Activated B cell treated with CpG ODN at 0.5 μM for 24 hours (primary cell): ENCODE data around the gene PLOD1. TPM values are rescaled to one million over a fixed set of nuclear protein-coding genes. Genes with fewer than 3 reads are reported as not detected.
A peak's percentile ranks its signal among the peaks of the same experiment; 100 is the strongest.
"Not testable (repeated sequence)": the region's sequence is repeated elsewhere in the genome, so short reads cannot be mapped to it uniquely, and the experiment has no call there.

Experiments
- ATAC-seq: fragments of 200-7000 bp; cut with Tn5 transposase; one replicate; pipeline ENCODE4 v1.10.0; 2021; ENCODE audit warnings: low read depth, mild to moderate bottlenecking, moderate library complexity
- CTCF ChIA-PET: fragments of 350-600 bp; sonication (Branson Sonifier 250); formaldehyde crosslinking; loops from one replicate; lab custom pipeline; 2021; ENCODE audit warnings: antibody characterized with exemption; lab: Charles Lee
- POLR2A ChIA-PET: fragments of 350-600 bp; sonication (Branson Sonifier 250); formaldehyde crosslinking; loops from one replicate; lab custom pipeline; 2021; ENCODE audit warnings: antibody characterized with exemption; lab: Charles Lee
- DNase-seq: peaks from one replicate; pipeline ENCODE4 v3.0.0; 2022
- H3K27ac Mint-ChIP-seq: one replicate; pipeline ENCODE4 v1.8.0; 2020; ENCODE audit warnings: mixed read lengths
- H3K27me3 Mint-ChIP-seq: one replicate; pipeline ENCODE4 v1.8.0; 2021; ENCODE audit warnings: mixed read lengths
- H3K36me3 Mint-ChIP-seq: one replicate; pipeline ENCODE4 v1.8.0; 2021; ENCODE audit warnings: low read depth, mixed read lengths
- H3K4me1 Mint-ChIP-seq: one replicate; pipeline ENCODE4 v1.8.0; 2021; ENCODE audit warnings: mixed read lengths
- H3K4me3 Mint-ChIP-seq: one replicate; pipeline ENCODE4 v1.8.0; 2020; ENCODE audit warnings: mild to moderate bottlenecking, mixed read lengths
- H3K9me3 Mint-ChIP-seq: one replicate; pipeline ENCODE4 v1.8.0; 2020; ENCODE audit warnings: mixed read lengths
- intact Hi-C: fragments of 100-400 bp; cut with micrococcal nuclease; formaldehyde crosslinking; loops from one replicate; pipeline ENCODE4 v1.15.1; 2024
- total RNA-seq: library from RNA; stranded (reverse); gene quantifications from 2 replicates; pipeline ENCODE4 v1.2.3, GENCODE V29; 2022
- TF ChIP-seq, protein P1 (sequence below): fragments of 200-600 bp; IDR thresholded peaks from one replicate; pipeline ENCODE4 v1.8.0; 2022; ENCODE audit warnings: antibody characterized with exemption, mild to moderate bottlenecking

Gene PLOD1
- total RNA-seq, 1 donor from 2014 or later = 15.7 TPM

DNA sequence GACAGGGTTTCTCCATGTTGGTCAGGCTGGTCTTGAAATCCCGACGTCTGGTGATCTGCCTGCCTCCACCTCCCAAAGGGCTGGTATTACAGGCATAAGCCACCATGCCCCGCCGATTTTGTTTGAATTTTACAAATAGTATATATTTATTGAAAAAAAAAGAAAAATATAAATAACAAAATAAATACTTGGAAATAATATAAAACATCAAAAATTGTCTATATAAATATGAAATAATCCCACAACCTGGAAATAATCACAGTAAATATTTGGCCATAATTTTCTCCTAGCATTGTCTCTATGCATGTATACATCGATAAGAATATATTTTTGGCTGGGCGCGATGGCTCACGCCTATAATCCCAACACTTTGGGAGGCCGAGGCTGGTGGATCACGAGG, 2.7 kb upstream of the PLOD1 start:
- CTCF ChIA-PET = no interaction called here
- TF ChIP-seq, protein P1, sequence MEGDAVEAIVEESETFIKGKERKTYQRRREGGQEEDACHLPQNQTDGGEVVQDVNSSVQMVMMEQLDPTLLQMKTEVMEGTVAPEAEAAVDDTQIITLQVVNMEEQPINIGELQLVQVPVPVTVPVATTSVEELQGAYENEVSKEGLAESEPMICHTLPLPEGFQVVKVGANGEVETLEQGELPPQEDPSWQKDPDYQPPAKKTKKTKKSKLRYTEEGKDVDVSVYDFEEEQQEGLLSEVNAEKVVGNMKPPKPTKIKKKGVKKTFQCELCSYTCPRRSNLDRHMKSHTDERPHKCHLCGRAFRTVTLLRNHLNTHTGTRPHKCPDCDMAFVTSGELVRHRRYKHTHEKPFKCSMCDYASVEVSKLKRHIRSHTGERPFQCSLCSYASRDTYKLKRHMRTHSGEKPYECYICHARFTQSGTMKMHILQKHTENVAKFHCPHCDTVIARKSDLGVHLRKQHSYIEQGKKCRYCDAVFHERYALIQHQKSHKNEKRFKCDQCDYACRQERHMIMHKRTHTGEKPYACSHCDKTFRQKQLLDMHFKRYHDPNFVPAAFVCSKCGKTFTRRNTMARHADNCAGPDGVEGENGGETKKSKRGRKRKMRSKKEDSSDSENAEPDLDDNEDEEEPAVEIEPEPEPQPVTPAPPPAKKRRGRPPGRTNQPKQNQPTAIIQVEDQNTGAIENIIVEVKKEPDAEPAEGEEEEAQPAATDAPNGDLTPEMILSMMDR = no peak
- no peaks in the 10 kb centered on the region for H3K27me3 Mint-ChIP-seq
- H3K27ac Mint-ChIP-seq = no peak overlapping the region
- H3K4me3 Mint-ChIP-seq = no peak overlapping the region
- POLR2A ChIA-PET = interaction anchor here (10.6 kb wide), 1 partner anchor 23 kb away, joined by 184 read pairs; no protein-coding TSS in a partner anchor
- H3K36me3 Mint-ChIP-seq = no peaks in the 10 kb centered on the region
- intact Hi-C loops = no loop called here
- ATAC-seq (no peak), DNase-seq (no peak)
- peaks cover 12% of the 10 kb centered on the region for H3K4me1 Mint-ChIP-seq
- no peaks in the 10 kb centered on the region for H3K9me3 Mint-ChIP-seq

DNA sequence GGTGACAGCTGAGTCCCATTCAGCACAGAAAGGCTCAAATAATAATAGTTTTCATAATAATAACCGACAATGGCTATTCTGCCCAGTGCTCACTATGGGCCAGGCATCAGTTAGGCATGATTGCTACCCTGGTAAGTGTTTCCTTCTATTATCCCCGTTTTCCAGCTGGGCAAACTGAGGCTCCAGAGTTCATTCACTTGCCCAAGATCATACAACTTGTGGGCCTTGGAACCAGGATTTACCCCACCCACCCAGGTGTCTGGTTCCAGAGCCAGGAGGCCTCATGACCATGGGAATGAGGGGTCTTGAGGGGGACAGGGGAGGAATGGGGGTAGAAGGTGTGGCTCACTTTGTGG, 518 bp downstream of the PLOD1 start:
- peaks cover 7% of the 10 kb centered on the region for H3K4me1 Mint-ChIP-seq
- TF ChIP-seq, protein P1 = no peak
- H3K36me3 Mint-ChIP-seq = no peaks in the 10 kb centered on the region
- no peak for ATAC-seq
- H3K27ac Mint-ChIP-seq = no peak overlapping the region
- H3K4me3 Mint-ChIP-seq = peak overlapping the region; percentile 86
- POLR2A ChIA-PET = interaction anchor here (1.4 to 10.6 kb wide), 2 partner anchors 26 to 45 kb away, joined by 4 to 184 read pairs; partner anchors contain the start of gene MFN2
- CTCF ChIA-PET = no interaction called here
- no peaks in the 10 kb centered on the region for H3K27me3 Mint-ChIP-seq
- no peaks in the 10 kb centered on the region for H3K9me3 Mint-ChIP-seq
- DNase-seq = no peak
- intact Hi-C loops = no loop called here

DNA sequence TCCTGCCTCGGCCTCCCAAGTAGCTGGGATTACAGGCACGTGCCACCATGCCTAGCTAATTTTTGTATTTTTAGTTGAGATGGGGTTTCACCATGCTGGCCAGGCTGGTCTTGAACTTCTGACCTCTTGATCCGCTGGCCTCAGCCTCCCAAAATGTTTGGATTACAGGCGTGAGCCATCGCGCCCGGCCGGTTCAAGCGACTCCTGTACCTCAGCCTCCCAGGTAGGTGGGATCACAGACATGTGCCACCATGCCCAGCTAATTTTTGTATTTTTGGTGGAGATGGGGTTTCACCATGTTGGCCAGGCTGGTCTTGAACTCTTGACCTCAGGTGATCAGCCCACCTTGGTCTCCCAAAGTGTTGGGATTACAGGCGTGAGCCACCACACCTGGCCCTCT, 1.2 kb downstream of the PLOD1 start:
- H3K9me3 Mint-ChIP-seq, H3K36me3 Mint-ChIP-seq, CTCF ChIA-PET, ATAC-seq, H3K4me1 Mint-ChIP-seq, intact Hi-C loops, DNase-seq, H3K27me3 Mint-ChIP-seq, H3K4me3 Mint-ChIP-seq, H3K27ac Mint-ChIP-seq: not testable (repeated sequence)
- POLR2A ChIA-PET = interaction anchor here (10.6 kb wide), 1 partner anchor 26 kb away, joined by 184 read pairs; no protein-coding TSS in a partner anchor

DNA sequence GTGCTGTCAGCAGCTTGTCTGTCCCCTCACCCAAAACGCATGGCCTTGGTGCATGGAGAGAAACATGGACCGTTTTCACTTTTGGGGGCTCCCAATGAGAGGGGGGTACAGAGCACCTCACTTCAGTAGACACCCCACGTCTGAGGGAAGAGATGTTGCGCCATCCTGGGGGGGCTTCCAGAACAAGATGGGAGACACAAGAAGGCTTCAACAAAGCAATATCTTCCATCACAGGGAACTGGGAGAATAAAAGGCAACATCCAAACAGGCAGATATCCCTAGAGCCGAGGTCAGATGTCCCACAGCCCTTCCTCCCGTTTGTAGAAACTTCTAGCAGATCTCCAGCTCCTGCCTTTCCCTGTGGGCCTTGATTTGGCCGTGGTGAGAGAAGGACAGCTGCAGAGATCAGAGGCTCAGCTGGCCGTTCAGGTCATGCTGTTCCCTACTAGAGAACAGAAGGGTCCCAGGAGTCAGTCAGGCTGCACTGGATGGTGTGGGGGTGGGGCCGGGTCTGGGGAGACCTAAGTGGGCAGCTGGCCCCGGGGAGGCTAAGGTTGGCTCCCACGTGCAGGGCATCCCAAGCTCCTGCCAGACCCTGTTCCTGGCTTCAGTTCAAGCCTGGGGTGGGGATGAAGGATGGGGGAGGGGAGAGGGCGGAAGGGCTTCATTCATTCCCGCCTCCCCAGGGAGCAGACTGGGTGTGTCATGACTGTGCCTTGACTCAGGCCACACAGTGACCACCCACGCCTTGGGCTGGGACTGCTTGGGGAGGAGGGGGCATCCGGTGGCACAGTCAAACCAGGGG, 4.4 kb downstream of the PLOD1 start:
- peaks cover 7% of the 10 kb centered on the region for H3K4me1 Mint-ChIP-seq
- POLR2A ChIA-PET = interaction anchor here (1.1 to 2.8 kb wide), 2 partner anchors 29 to 31 kb away, joined by 6 to 18 read pairs; no protein-coding TSS in a partner anchor
- H3K36me3 Mint-ChIP-seq = no peaks in the 10 kb centered on the region
- H3K4me3 Mint-ChIP-seq = no peak overlapping the region
- TF ChIP-seq, protein P1 = no peak
- no peak for DNase-seq
- H3K27ac Mint-ChIP-seq = no peak overlapping the region
- intact Hi-C loops = no loop called here
- CTCF ChIA-PET = no interaction called here
- no peaks in the 10 kb centered on the region for H3K9me3 Mint-ChIP-seq
- H3K27me3 Mint-ChIP-seq = no peaks in the 10 kb centered on the region
- ATAC-seq = no peak

DNA sequence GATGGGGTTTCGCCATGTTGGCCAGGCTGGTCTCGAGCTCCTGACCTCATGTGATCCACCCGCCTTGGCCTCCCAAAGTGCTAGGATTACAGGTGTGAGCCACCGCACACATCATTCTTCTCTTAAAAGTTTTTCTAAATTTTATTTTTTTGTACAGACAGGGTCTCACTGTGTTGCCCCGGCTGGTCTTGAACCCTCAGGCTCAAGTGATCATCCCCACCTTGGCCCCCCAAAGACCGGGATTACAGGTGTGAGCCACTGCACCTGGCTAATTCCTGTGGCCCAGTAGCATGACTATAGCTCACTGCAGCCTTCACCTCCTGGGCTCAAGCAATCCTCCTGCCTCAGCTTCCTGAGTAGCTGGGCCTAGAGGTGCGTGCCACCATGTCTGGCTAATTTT, 5.3 kb downstream of the PLOD1 start:
- ATAC-seq, DNase-seq, H3K9me3 Mint-ChIP-seq, H3K27me3 Mint-ChIP-seq, H3K36me3 Mint-ChIP-seq, H3K4me1 Mint-ChIP-seq, H3K27ac Mint-ChIP-seq, intact Hi-C loops, H3K4me3 Mint-ChIP-seq, CTCF ChIA-PET: not testable (repeated sequence)
- POLR2A ChIA-PET = interaction anchor here (2.8 kb wide), 1 partner anchor 30 kb away, joined by 18 read pairs; no protein-coding TSS in a partner anchor

DNA sequence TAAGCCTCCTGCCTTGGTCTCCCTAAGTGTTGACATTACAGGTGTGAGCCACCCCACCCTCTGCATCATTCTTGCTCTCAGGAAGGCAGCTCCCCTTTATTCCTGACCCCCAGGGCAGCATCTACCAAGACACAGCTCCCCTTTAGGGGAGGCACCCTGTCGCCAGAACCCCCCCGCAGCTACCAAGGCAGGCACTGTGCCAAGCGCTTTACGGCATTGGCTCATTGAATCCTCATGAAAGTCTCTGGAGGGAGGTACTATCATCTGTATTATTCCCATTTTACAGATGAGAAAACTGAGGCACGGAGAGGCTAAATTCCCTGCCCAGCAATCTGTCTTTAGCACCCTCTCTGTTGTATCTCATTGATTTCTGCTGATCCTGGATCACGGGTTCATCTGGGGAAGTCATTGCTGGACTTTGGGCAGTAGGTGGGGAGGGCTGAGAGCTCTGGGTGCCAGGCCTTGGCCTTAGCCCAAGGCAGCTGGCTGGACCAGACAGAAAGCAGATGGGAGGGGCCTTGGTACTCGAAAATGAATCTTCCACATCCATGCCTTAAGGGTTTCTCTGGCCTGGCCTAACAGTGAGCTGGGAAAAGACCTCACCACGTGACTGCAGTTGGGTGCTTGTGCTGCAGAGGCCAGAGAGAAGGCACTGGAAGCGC, 5.9 kb downstream of the PLOD1 start:
- POLR2A ChIA-PET = interaction anchor here (2.8 kb wide), 1 partner anchor 31 kb away, joined by 18 read pairs; no protein-coding TSS in a partner anchor
- no peak for DNase-seq
- CTCF ChIA-PET = no interaction called here
- Mint-ChIP-seq H3K27ac (no peak overlapping the region), H3K36me3 (no peaks in the 10 kb centered on the region), H3K4me3 (no peak overlapping the region), H3K9me3 (no peaks in the 10 kb centered on the region), H3K4me1 (no peaks in the 10 kb centered on the region), H3K27me3 (no peaks in the 10 kb centered on the region)
- no peak for ATAC-seq
- TF ChIP-seq, protein P1 = no peak
- intact Hi-C loops = no loop called here
